GM19463 (cell line): ENCODE data around the gene DDT.
"Not testable (repeated sequence)": the region's sequence is repeated elsewhere in the genome, so short reads cannot be mapped to it uniquely, and the experiment has no call there.

Source experiments
- ATAC-seq: cut with Tn5 transposase; IDR thresholded peaks from one replicate; pipeline ENCODE4 v1.9.1; 2021; ENCODE audit warnings: mild to moderate bottlenecking, moderate library complexity; ENCODE audit not compliant: unreplicated experiment

DDT gene

GRCh38 chr22:23974345-23974744 is at the start of gene DDT:
Gene DDT (minus strand): TSS chr22:23974441. CDS start chr22:23974414, 27 bp downstream.
- ATAC-seq, result peak; percentile 97

DNA sequence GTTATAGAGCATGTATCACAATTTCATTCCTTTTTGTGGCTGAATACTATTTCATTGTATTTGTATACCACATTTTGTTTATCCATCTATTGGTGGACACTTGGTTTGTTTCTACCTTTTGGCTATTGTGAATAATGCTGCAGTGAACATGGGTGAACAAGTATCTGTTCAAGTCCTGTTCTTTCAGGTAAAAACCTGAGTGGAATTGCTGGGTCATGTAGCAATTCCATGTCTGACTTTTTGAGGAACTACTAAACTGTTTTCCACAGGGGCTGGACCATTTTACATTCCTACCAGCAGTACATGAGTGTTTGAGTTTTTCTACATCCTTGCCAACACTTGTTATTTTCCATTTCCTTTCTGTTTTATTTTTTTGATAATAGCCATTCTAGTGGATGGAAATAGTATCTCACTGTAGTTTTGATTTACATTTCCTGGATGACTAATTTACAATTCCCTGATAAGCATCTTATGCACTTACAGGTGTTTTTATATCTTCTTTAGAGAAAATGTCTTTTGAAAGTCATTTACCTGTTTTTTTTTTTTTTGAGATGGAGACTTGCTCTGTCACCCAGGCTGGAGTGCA is 49.1 kb upstream of the DDT start:
- no peak for ATAC-seq

DNA sequence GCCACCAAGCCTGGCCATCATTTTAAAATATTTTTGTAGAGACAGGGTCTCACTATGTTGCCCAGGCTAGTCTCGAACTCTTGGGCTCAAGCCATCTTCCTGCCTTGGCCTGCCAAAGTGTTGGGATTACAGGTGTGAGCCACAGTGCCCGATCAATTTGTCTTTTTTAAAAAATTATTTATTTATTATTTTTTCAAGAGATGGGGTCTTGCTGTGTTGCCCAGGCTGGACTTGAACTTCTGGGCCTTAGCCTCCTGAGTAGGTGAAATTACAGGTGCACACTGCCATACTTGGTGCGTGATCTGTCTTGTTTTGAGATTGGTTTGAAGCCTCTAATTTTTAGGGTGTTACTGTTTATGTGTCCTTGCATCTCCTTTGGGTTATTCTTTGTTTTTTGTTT is 47.1 kb upstream of the DDT start:
- no peak for ATAC-seq

DNA sequence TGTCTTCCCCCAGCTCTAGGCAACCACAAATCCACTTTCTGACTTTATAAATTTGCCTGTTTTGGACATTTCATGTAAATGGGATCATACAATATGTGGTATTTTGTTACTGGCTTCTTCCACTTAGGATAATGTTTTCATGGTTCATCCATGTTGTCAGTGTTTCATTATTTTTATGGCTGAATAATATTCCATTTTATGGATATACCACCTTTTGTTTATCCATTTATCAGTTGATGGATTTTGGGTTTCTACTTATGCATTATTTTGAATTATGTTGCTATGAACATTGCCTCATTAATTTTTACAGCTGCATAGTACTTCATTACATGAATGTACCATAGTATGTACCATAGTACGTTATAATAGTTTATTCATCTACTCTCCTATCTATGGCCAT is 41.9 kb upstream of the DDT start:
- no peak for ATAC-seq

- ATAC-seq, result no peak
Observed at GRCh38 chr22:24011735-24012068, 37.5 kb upstream of the DDT start.

DNA sequence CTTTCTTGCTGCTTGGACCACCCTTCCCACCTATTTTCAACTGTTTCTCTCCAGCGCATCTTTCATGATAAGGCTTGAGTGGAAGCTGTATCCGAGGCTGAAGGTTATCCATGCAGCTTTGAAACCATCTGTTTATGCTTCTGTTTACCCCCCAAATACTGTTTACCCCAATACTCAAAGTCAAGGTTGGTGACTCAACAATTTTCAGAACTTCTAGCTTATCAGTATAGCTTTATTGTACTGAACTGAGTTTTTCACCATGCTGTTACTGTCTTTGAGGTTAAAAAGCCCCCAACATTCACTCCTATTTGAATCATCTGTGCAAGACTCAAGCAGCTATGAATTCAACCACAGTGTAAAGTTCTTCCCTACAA is 35.8 kb upstream of the DDT start:
- ATAC-seq, result no peak

GRCh38 chr22:24009227-24010017 is 35.2 kb upstream of the DDT start:
- no peak for ATAC-seq

DNA sequence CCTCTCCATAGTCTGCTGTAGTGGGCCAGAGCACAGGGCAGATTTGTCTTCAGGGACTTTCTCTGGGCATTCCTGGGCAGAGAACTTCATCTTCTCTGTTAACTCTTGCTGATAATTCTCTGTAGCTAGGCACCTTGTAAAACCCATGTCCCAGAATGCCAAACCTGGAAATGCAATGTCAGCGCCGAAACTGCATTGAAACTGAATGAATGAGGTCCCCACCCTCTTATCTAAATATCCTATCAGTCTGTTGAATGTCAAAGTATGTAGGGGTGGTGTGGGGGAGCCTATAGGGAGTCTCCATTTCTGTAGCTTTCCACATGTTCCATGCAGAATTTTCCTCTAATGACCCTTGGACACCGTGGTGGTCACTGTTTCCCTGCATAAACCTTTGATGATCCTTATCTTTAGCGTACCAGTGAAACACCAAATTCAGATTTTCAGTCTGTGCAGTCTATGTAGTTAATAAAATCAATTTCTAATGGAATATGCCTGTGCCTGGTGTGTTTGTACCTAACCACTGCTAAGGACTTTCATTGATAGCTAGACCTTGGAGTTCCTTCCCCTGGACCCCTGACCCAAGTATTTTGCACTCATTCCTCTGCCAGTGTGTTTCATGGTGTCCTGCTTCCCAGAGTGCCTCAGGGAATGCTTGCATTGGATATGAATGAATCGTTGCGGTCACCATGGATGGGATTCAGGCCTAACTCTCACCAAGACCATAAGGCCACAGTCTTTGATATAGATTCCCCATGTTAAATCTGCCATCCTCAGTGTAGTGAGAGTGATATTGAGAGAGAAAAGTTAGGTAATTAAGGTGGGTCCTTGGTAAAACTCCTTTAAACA is 34.4 kb upstream of the DDT start:
- no peak for ATAC-seq

- no peak for ATAC-seq
Observed at GRCh38 chr22:24008022-24008283, 33.7 kb upstream of the DDT start.

- no peak for ATAC-seq
Observed at GRCh38 chr22:24007253-24008021, 33.2 kb upstream of the DDT start.

GRCh38 chr22:24006914-24007214 is 32.6 kb upstream of the DDT start:
- no peak for ATAC-seq

DNA sequence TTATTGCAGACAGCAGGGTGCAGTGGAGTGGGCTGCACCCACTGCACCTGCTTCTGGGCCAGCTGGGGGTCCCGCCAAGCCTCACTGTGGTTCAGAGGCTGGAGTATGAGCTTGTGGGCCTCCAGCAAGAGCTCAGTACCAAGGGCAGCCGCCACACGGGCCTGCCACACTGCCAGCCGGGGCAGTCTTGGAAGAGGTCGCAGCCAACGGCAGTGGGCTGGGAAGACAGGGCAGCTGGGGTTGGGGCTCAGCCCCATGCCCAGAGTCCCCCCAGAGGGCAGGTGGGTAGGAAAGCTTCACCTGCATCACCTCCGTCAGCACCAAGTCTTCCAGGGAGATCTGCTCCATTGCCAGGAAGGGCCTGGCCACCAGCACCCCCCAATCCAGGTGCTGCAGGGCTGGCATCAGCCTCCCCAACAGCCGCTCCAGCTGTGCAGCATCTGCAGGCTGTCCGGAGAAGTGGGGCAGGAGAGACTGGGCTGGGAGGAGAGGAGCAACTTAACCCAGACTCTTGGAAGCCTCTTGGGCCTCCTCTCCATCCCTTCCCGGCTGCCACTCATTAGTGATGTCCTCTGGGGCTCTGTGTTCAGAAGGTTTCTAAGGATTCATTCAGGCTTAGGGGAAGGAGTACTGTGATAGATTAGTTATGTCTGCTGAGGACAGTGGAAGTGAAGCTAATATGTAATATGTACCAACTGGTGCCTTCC is 32.1 kb upstream of the DDT start:
- no peak for ATAC-seq

- ATAC-seq, result no peak
Observed at GRCh38 chr22:24005201-24005600, 31.0 kb upstream of the DDT start, which contains the start of gene GSTT4. Gene GSTT4 (minus strand): TSS chr22:24005453. CDS start chr22:24005356, 97 bp downstream.

GRCh38 chr22:24003887-24004286 is 29.6 kb upstream of the DDT start:
- ATAC-seq, result no peak

DNA sequence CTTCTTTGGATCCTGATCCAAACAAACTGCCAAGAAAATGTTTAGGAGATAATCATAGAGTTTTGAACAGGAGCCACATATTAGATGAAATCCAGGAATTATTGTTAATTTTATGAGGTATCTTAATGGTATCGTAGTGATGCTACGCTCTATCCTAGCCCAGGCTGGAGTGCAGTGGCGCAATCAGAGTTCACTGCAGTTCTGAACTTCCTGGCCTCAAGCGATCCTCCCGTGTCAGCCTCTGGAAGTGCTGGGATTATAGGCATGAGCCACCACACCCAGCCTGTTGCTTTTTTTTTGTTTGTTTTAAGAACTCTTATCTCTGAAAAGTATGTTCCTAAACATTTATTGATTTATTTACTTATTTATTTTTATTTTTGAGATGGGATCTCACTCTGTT is 28.6 kb upstream of the DDT start:
- no peak for ATAC-seq

DNA sequence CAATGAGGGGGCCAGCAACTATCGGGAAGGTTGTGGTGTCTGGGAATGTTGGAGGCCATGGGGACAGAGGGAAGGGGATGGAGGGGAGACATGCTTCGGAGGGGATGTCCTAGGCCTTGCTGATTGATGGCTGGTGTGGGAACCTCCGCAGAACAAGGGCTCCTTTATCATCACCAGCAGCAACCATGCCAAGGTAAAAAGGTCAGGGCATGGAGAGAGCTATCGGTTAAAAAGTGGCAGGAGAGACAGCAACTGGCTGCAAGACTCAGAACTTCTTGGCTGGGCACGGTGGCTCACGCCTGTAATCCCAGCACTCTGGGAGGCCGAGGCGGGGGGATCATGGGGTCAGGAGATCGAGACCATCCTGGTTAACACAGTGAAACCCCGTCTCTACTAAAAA is 28.0 kb upstream of the DDT start:
- ATAC-seq, result no peak

GRCh38 chr22:24001314-24001713 is 27.1 kb upstream of the DDT start:
- no peak for ATAC-seq

DNA sequence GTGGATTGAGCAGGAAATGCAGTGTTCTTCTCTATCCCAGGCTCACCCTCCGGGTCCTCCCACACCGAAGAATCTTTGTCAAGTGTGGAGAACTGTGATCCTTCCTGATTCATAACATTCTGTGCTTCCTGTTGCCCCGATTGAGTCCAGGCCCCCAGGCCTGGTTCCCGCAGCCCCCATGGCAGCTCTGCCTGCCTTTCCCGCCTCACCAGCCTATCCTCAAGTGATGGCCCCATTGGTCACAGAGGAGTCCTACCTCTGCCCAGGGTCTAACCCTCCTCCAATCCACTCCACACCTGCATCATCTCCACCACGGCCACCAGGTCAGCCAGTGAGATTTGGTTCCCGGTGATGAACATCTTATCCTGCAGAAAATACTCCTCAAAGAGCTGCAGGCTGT is 25.5 kb upstream of the DDT start:
- ATAC-seq, result not testable (repeated sequence)

DNA sequence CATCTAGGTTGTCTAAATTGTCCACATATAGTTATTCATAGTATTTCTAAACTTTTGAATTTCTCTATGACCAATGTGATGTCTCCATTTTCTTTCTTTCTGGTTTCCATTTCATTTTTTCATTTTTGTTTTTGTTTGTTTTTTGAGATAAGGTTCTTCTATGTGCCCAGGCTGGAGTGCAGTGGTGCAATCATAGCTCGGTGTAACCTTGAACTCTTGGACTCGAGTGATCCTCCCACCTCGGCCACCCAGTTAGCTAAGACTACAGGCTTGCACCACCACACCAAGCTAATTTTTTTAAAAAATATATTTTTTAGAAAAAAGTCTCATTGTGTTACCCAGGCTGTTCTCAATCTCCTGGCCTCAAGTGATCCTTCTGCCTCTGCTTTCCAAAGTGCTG is 22.9 kb upstream of the DDT start:
- ATAC-seq, result no peak

GRCh38 chr22:23993581-23994177 is 19.4 kb upstream of the DDT start:
- not testable (repeated sequence) for ATAC-seq

DNA sequence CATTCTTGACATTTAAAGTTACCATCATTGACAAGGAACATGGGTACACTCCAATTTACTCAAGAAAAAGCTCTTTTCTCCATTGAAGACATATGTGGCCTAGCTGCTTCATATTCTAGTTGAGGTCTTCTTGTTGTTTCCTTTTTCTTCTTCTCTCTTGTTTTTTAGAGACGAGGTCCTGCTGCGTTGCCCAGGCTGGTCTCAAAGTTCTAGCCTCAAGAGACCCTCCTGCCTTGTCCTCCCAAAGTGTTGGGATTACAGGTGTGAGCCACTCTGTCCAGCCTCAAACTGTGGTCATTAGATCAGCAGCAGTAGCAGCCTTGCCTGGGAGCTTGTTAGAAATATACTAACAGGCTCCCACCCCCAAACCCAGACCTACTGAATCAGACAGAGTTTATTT is 18.8 kb upstream of the DDT start:
- ATAC-seq, result not testable (repeated sequence)
